ENCODE data around the gene ZNF683.

Gene ZNF683

GRCh38 chr1:26363549-26364448 is 8.8 kb downstream of the ZNF683 start:
- ChIA-PET CTCF (interaction anchor here (0.6 to 7.0 kb wide), 57 partner anchors 10 to 320 kb away, joined by 3 to 203 read pairs (median 5); partner anchors contain the start of genes CD52, CEP85, CRYBG2 and DHDDS), POLR2A (no interaction called here)
- no peak for DNase-seq (ENCODE audit: low read depth, low spot score)
- no peak overlapping the region for H3K4me3 ChIP-seq (ENCODE audit: low read depth, low read length)
- peak; percentile 92 for TF ChIP-seq CTCF (IDR thresholded peaks at IDR 0.05; ENCODE audit: insufficient read depth, low read length, missing control alignments)

GRCh38 chr1:26362331-26362730 is 10.2 kb downstream of the ZNF683 start:
- no peak overlapping the region for H3K4me3 ChIP-seq (ENCODE audit: low read depth, low read length)
- CTCF ChIA-PET: interaction anchor here (0.6 to 7.0 kb wide), 12 partner anchors 8 to 87 kb away, joined by 3 to 203 read pairs (median 14); partner anchors contain the start of genes CRYBG2, SH3BGRL3 and ZNF683
- no peak for DNase-seq (ENCODE audit: low read depth, low spot score)
- no peak for TF ChIP-seq CTCF (IDR thresholded peaks at IDR 0.05; ENCODE audit: insufficient read depth, low read length, missing control alignments)
- POLR2A ChIA-PET: no interaction called here

GRCh38 chr1:26361605-26362122 is 10.9 kb downstream of the ZNF683 start:
- ChIA-PET POLR2A (no interaction called here), CTCF (interaction anchor here (0.7 to 7.0 kb wide), 11 partner anchors 7 to 86 kb away, joined by 3 to 203 read pairs (median 10); partner anchors contain the start of genes CRYBG2 and ZNF683)

GRCh38 chr1:26360807-26361604 is 11.5 kb downstream of the ZNF683 start:
- DNase-seq (ENCODE audit: low read depth, low spot score): no peak
- ChIA-PET POLR2A (no interaction called here), CTCF (interaction anchor here (0.7 to 6.6 kb wide), 9 partner anchors 9 to 85 kb away, joined by 3 to 203 read pairs (median 10); partner anchors contain the start of gene ZNF683)
- no peak for TF ChIP-seq CTCF (IDR thresholded peaks at IDR 0.05; ENCODE audit: insufficient read depth, low read length, missing control alignments)
- no peak overlapping the region; the same call in 1 of the 2 replicates for H3K4me3 ChIP-seq (ENCODE audit: low read depth, low read length)

More at GRCh38 chr1:26361605-26362122, 10.9 kb downstream of the ZNF683 start:
- TF ChIP-seq CTCF (IDR thresholded peaks at IDR 0.05; ENCODE audit: insufficient read depth, low read length, missing control alignments): no peak
- no peak overlapping the region for H3K4me3 ChIP-seq (ENCODE audit: low read depth, low read length)
- no peak for DNase-seq (ENCODE audit: low read depth, low spot score)

GRCh38 chr1:26359981-26360806 is 12.4 kb downstream of the ZNF683 start:
- ChIA-PET CTCF (interaction anchor here (1.5 to 6.6 kb wide), 6 partner anchors 10 to 85 kb away, joined by 3 to 203 read pairs (median 12); partner anchors contain the start of gene ZNF683), POLR2A (no interaction called here)

More at GRCh38 chr1:26359981-26360806, 12.4 kb downstream of the ZNF683 start:
- TF ChIP-seq CTCF (IDR thresholded peaks at IDR 0.05; ENCODE audit: insufficient read depth, low read length, missing control alignments): no peak
- no peak for DNase-seq (ENCODE audit: low read depth, low spot score)
- peak overlapping the region; percentile 6; the same call in 1 of the 2 replicates for H3K4me3 ChIP-seq (ENCODE audit: low read depth, low read length)

Data from AG04449 (cell line).